ENCODE results near the gene FCRL5.

DNA sequence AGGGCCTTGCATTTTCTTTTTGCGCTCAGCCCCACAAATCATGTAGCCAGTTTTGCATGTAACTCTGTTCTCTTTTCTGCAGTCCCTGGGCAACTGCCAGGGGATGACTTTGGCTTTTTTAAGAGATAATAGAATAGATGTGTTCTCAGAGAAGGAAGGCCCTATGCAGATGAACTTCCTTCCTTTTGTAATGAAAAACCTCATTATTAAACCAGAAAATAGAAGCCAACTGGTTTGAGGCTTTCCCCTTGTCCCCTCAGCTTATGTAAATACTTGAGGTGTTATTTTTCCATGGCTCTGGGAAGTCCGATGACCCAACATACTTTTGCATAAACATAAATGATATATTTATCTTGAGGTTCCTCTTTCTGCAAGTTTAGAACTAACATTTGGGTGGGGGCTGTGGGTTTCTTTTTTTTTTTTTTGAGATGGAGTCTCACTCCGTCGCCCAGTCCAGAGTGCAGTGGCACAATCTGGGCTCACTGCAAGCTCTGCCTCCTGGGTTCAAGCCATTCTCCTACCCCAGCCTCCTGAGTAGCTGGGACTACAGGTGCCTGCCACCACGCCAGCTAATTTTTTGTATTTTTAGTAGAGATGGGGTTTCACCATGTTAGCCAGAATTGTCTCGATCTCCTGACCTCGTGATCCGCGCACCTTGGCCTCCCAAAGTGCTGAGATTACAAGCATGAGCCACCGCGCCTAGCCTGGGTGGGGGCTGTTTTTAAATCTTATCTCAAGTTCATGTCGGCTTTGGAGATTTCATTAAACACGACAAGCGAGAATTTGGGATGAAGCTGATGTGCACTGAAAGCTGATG lies 14.4 kb upstream of the FCRL5 start:
- TF ChIP-seq, protein P1, sequence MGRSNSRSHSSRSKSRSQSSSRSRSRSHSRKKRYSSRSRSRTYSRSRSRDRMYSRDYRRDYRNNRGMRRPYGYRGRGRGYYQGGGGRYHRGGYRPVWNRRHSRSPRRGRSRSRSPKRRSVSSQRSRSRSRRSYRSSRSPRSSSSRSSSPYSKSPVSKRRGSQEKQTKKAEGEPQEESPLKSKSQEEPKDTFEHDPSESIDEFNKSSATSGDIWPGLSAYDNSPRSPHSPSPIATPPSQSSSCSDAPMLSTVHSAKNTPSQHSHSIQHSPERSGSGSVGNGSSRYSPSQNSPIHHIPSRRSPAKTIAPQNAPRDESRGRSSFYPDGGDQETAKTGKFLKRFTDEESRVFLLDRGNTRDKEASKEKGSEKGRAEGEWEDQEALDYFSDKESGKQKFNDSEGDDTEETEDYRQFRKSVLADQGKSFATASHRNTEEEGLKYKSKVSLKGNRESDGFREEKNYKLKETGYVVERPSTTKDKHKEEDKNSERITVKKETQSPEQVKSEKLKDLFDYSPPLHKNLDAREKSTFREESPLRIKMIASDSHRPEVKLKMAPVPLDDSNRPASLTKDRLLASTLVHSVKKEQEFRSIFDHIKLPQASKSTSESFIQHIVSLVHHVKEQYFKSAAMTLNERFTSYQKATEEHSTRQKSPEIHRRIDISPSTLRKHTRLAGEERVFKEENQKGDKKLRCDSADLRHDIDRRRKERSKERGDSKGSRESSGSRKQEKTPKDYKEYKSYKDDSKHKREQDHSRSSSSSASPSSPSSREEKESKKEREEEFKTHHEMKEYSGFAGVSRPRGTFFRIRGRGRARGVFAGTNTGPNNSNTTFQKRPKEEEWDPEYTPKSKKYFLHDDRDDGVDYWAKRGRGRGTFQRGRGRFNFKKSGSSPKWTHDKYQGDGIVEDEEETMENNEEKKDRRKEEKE (IDR thresholded peaks at IDR 0.05) = no peak
- TF ChIP-seq, protein P2, sequence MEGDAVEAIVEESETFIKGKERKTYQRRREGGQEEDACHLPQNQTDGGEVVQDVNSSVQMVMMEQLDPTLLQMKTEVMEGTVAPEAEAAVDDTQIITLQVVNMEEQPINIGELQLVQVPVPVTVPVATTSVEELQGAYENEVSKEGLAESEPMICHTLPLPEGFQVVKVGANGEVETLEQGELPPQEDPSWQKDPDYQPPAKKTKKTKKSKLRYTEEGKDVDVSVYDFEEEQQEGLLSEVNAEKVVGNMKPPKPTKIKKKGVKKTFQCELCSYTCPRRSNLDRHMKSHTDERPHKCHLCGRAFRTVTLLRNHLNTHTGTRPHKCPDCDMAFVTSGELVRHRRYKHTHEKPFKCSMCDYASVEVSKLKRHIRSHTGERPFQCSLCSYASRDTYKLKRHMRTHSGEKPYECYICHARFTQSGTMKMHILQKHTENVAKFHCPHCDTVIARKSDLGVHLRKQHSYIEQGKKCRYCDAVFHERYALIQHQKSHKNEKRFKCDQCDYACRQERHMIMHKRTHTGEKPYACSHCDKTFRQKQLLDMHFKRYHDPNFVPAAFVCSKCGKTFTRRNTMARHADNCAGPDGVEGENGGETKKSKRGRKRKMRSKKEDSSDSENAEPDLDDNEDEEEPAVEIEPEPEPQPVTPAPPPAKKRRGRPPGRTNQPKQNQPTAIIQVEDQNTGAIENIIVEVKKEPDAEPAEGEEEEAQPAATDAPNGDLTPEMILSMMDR (IDR thresholded peaks at IDR 0.05 in 2 of 3, conservative IDR thresholded peaks at IDR 0.05 in 1 of 3; ENCODE audit: control insufficient read depth in 2 of 3, extremely low read depth in 1 of 3, insufficient read depth in 1 of 3, low read depth in 3 of 3, low read length in 3 of 3) = no peak
- TF ChIP-seq POLR2A (IDR thresholded peaks at IDR 0.05; ENCODE audit: low read depth, low read length) (no peak), CHD4 (IDR thresholded peaks at IDR 0.05) (no peak), POLR2AphosphoS2 (IDR thresholded peaks at IDR 0.05; ENCODE audit: low read depth, low read length) (no peak), BMI1 (IDR thresholded peaks at IDR 0.05; ENCODE audit: borderline replicate concordance) (no peak), SPI1 (IDR thresholded peaks at IDR 0.05; ENCODE audit: borderline replicate concordance, insufficient read depth, low read depth, low read length) (no peak), SUZ12 (IDR thresholded peaks at IDR 0.05; ENCODE audit: unreplicated experiment) (no peak)
- TF ChIP-seq, protein P3, sequence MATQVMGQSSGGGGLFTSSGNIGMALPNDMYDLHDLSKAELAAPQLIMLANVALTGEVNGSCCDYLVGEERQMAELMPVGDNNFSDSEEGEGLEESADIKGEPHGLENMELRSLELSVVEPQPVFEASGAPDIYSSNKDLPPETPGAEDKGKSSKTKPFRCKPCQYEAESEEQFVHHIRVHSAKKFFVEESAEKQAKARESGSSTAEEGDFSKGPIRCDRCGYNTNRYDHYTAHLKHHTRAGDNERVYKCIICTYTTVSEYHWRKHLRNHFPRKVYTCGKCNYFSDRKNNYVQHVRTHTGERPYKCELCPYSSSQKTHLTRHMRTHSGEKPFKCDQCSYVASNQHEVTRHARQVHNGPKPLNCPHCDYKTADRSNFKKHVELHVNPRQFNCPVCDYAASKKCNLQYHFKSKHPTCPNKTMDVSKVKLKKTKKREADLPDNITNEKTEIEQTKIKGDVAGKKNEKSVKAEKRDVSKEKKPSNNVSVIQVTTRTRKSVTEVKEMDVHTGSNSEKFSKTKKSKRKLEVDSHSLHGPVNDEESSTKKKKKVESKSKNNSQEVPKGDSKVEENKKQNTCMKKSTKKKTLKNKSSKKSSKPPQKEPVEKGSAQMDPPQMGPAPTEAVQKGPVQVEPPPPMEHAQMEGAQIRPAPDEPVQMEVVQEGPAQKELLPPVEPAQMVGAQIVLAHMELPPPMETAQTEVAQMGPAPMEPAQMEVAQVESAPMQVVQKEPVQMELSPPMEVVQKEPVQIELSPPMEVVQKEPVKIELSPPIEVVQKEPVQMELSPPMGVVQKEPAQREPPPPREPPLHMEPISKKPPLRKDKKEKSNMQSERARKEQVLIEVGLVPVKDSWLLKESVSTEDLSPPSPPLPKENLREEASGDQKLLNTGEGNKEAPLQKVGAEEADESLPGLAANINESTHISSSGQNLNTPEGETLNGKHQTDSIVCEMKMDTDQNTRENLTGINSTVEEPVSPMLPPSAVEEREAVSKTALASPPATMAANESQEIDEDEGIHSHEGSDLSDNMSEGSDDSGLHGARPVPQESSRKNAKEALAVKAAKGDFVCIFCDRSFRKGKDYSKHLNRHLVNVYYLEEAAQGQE (IDR thresholded peaks at IDR 0.05; ENCODE audit: low read depth, low read length) = no peak

Measured in GM12878 (cell line).